Keratinocyte (primary cell): Measurements from ENCODE around the gene CD4.

ENCODE experiments used
- CTCF ChIP-seq, 3 experiments: IDR thresholded peaks in 1 of 3; conservative IDR thresholded peaks in 1 of 3; optimal IDR thresholded peaks in 1 of 3; 2 replicates in 2 of 3; 3 replicates in 1 of 3; pipeline versions ENCODE3 to v1.5.1; 2011; ENCODE audit warnings: low read length in 3 of 3, mild to moderate bottlenecking in 3 of 3, moderate library complexity in 2 of 3, control low read depth in 1 of 3, inconsistent platforms in 1 of 3; ENCODE audit not compliant: insufficient read depth in 2 of 3; ENCODE audit errors: extremely low read depth in 1 of 3
- EZH2 ChIP-seq: IDR thresholded peaks from one replicate; pipeline ENCODE4 v1.6.1; 2012; ENCODE audit warnings: inconsistent platforms, mild to moderate bottlenecking, low read length, moderate library complexity

DNA sequence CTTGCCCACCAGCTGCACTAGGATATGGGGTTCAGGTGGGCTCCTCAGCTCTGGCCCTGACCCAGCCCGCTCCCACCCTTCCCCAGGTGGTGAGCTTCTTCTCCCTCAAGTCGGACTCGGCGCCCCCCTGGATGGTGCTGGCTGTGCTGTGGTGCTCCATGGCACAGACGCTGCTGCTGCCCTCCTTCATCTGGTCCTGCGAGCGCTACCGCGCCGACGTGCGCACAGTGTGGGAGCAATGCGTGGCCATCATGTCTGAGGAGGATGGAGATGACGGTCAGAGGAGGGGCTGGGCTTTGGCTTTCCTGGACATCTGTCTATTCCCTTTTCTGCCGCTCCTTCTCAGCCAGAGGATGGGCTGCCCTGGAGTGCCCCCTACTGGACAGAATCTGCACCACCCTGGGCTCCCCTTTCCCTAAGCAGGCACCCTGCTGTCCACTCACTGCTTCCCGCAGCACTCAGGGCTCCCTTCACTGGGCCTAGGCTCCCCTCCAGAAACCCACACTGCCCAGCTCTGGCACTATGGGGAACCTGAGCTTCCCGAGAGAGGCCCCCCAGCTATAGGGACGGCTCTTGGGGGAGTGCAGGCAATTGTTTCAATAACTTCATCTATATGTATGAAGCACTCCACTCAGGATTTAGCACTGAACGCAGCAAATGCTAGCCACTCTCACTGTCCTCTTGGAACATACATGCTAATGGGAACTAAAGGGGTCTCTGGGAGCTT lies 36.2 kb downstream of the CD4 start:
- TF ChIP-seq CTCF (optimal IDR thresholded peaks at IDR 0.05 in 1 of 3, IDR thresholded peaks at IDR 0.05 in 1 of 3, conservative IDR thresholded peaks at IDR 0.05 in 1 of 3; ENCODE audit: extremely low read depth in 1 of 3, insufficient read depth in 2 of 3, low read length in 3 of 3) (peak in 2 of 3 experiments; percentile 94 to 96), EZH2 (peak; percentile 32)
